ENCODE measurements around the gene CD3E. TPM values are rescaled to one million over a fixed set of nuclear protein-coding genes. Genes with fewer than 3 reads are reported as not detected.
A peak's percentile ranks its signal among the peaks of the same experiment; 100 is the strongest.

Gene CD3E
- total and polyA plus RNA-seq, 2 donors = 203 to 328 TPM

DNA sequence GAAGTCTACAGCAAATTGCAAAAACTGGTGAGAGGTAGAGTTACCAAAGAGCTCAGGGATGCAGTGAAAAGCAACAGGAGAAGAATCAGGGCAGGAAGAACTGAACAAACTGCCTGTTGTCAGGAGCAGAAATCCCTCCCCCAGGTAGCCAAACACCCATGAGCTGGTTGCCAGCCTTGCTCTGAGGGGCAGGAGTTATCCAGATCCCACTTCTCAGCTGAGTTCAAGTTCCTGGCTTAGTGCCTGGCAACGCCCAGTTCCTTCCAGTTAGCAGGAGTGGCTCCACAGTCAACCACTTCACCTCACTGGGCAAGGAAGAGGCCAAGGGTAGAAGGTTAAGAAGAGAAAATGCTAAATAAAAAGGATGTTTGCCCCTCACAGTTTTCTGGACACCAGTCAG lies 38.6 kb upstream of the CD3E start:
- Histone ChIP-seq H3K9me3 (ENCODE audit: control insufficient read depth in 2 of 2, insufficient read depth in 1 of 2, low read length in 1 of 2) (no peaks in the 10 kb centered on the region), H3K4me3 (ENCODE audit: low read length in 2 of 2) (no peak overlapping the region), H3K27me3 (ENCODE audit: control insufficient read depth in 2 of 2, insufficient read depth in 1 of 2, low read length in 1 of 2) (peaks cover 0 to 2% of the 10 kb centered on the region in 2 donors), H3K4me1 (ENCODE audit: control insufficient read depth in 2 of 2, insufficient read depth in 2 of 2, low read length in 2 of 2) (peaks cover 3 to 38% of the 10 kb centered on the region in 2 donors), H3K27ac (ENCODE audit: low read depth in 1 of 2, low read length in 1 of 2) (peak overlapping the region in 1 of 2 donors; percentile 75), H3K36me3 (ENCODE audit: control insufficient read depth in 2 of 2, insufficient read depth in 2 of 2, low read length in 1 of 2) (no peaks in the 10 kb centered on the region)
- WGBS = 91% methylated on average over 1 of the region's 1 CpG
- no peak for DNase-seq (ENCODE audit: low read depth in 6 of 9, low spot score in 9 of 9)

DNA sequence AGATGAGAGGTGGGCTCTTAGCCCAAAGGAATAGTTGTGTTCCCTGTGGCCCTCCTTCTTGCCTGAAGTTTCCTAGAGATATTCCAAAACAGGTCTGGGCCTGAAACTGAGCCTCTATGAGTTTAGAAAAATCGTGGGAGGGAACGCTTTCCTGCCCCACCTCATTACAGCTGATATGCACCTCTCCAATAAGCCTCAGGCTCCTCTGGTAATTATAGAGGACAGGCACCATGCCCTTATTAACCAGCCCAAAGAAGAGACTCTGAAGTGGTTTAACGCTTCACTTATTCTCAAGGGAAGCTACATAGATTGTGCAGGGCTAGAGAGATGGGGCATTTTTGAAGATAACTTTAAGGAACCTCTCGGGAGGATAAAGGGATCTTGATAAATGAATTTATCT lies 37.0 kb upstream of the CD3E start:
- Histone ChIP-seq H3K27ac (ENCODE audit: low read depth in 1 of 2, low read length in 1 of 2) (peak overlapping the region in 1 of 2 donors; percentile 5), H3K4me3 (ENCODE audit: low read length in 2 of 2) (no peak overlapping the region), H3K36me3 (ENCODE audit: control insufficient read depth in 2 of 2, insufficient read depth in 2 of 2, low read length in 1 of 2) (no peaks in the 10 kb centered on the region), H3K9me3 (ENCODE audit: control insufficient read depth in 2 of 2, insufficient read depth in 1 of 2, low read length in 1 of 2) (no peaks in the 10 kb centered on the region), H3K4me1 (ENCODE audit: control insufficient read depth in 2 of 2, insufficient read depth in 2 of 2, low read length in 2 of 2) (peaks cover 3 to 33% of the 10 kb centered on the region in 2 donors), H3K27me3 (ENCODE audit: control insufficient read depth in 2 of 2, insufficient read depth in 1 of 2, low read length in 1 of 2) (peaks cover 0 to 2% of the 10 kb centered on the region in 2 donors)
- no peak for DNase-seq (ENCODE audit: low read depth in 6 of 9, low spot score in 9 of 9)
- WGBS = 96% methylated on average over 4 of the region's 4 CpGs

DNA sequence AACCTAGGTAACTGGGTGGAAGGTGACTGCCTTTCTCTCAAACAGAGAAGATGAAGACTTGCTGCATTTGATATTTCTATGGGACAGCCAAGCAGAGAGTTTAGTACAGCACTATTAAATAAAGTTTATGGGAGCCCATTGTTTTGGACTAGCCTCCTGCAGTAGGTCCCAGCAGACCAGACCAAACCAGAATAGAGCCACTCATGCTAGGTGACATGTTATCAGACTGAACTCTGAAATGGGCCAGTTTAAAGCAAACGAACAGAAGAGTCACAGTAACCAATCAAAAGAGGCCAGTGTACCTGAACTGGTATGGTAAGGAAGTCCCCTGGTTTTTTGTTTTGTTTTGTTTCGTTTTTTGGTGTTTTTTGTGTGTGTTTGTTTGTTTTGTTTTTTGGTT lies 32.5 kb upstream of the CD3E start:
- H3K36me3 ChIP-seq (ENCODE audit: control insufficient read depth in 2 of 2, insufficient read depth in 2 of 2, low read length in 1 of 2) = no peaks in the 10 kb centered on the region
- H3K9me3 ChIP-seq (ENCODE audit: control insufficient read depth in 2 of 2, insufficient read depth in 1 of 2, low read length in 1 of 2) = no peaks in the 10 kb centered on the region
- H3K4me1 ChIP-seq (ENCODE audit: control insufficient read depth in 2 of 2, insufficient read depth in 2 of 2, low read length in 2 of 2) = peaks cover 0 to 3% of the 10 kb centered on the region in 2 donors
- DNase-seq (ENCODE audit: low read depth in 6 of 9, low spot score in 9 of 9) = no peak
- WGBS = 93% methylated on average over 2 of the region's 2 CpGs
- H3K27me3 ChIP-seq (ENCODE audit: control insufficient read depth in 2 of 2, insufficient read depth in 1 of 2, low read length in 1 of 2) = no peaks in the 10 kb centered on the region
- H3K27ac ChIP-seq (ENCODE audit: low read depth in 1 of 2, low read length in 1 of 2) = no peak overlapping the region
- H3K4me3 ChIP-seq (ENCODE audit: low read length in 2 of 2) = no peak overlapping the region

DNA sequence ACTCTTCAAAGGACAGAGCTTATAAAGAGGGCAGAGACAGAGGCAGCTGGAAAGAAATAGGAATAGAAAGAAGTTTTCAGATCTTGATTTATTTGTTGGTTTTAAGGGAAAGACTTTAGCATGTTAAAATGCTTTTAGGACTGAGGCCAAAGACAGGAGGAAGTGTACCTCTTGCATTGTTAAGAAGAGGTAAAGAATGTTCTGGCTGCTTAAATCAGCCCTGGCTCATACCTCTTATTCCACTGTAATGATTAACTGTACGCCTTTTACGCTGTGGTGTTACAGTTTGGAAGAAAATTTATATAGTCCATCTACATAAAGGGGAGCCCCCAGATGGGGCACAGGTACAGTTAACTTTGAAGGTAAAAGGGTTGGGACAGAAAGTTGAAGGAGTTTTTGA lies 30.3 kb upstream of the CD3E start:
- H3K9me3 ChIP-seq (ENCODE audit: control insufficient read depth in 2 of 2, insufficient read depth in 1 of 2, low read length in 1 of 2) = no peaks in the 10 kb centered on the region
- H3K4me3 ChIP-seq (ENCODE audit: low read length in 2 of 2) = no peak overlapping the region
- H3K4me1 ChIP-seq (ENCODE audit: control insufficient read depth in 2 of 2, insufficient read depth in 2 of 2, low read length in 2 of 2) = peaks cover 0 to 9% of the 10 kb centered on the region in 2 donors
- no peak overlapping the region for H3K27ac ChIP-seq (ENCODE audit: low read depth in 1 of 2, low read length in 1 of 2)
- no peaks in the 10 kb centered on the region for H3K36me3 ChIP-seq (ENCODE audit: control insufficient read depth in 2 of 2, insufficient read depth in 2 of 2, low read length in 1 of 2)
- WGBS = 92% methylated on average over 2 of the region's 2 CpGs
- H3K27me3 ChIP-seq (ENCODE audit: control insufficient read depth in 2 of 2, insufficient read depth in 1 of 2, low read length in 1 of 2) = no peaks in the 10 kb centered on the region
- no peak for DNase-seq (ENCODE audit: low read depth in 6 of 9, low spot score in 9 of 9)

DNA sequence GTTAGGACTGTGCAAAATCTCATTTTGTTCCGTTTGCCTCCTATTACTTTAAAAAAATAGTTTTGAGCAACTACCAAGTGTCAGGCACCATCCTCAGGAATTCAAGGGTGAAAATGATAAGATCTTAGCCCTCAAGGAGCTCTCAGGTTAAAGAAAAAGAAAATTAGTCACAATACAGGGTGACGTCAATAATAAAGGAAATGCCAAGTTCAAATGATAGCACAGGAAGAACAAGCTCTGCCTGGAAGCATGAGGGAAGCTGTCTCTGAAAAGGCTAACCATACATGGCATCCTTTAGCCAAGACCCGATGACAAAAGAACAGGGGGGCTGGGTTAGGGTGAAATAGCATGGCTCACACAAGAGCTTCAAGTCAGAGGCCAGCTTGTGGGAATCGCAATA lies 29.4 kb upstream of the CD3E start:
- H3K27me3 ChIP-seq (ENCODE audit: control insufficient read depth in 2 of 2, insufficient read depth in 1 of 2, low read length in 1 of 2) = no peaks in the 10 kb centered on the region
- no peak for DNase-seq (ENCODE audit: low read depth in 6 of 9, low spot score in 9 of 9)
- 92% methylated on average over 4 of the region's 4 CpGs for WGBS
- H3K4me1 ChIP-seq (ENCODE audit: control insufficient read depth in 2 of 2, insufficient read depth in 2 of 2, low read length in 2 of 2) = peaks cover 0 to 9% of the 10 kb centered on the region in 2 donors
- H3K27ac ChIP-seq (ENCODE audit: low read depth in 1 of 2, low read length in 1 of 2) = no peak overlapping the region
- no peak overlapping the region for H3K4me3 ChIP-seq (ENCODE audit: low read length in 2 of 2)
- no peaks in the 10 kb centered on the region for H3K36me3 ChIP-seq (ENCODE audit: control insufficient read depth in 2 of 2, insufficient read depth in 2 of 2, low read length in 1 of 2)
- no peaks in the 10 kb centered on the region for H3K9me3 ChIP-seq (ENCODE audit: control insufficient read depth in 2 of 2, insufficient read depth in 1 of 2, low read length in 1 of 2)

DNA sequence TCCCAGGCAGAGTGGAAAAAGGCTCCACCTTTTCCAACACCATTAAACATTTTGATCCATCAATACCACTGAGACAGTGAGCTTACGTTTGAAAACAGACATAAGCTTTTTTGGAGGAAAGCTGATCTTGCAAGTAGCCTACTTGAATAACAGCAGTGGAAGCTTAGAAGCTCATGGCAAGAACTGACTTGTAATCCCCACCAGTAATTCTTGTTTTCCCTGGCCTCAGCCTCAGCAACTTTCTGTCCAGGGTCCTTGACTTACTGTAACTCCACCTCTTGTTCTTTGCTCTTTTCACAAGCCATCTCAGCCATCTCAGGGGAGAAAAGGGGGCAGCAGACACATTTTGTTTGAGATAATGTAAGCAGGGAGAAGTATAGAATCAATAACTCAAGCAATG lies 28.1 kb upstream of the CD3E start:
- no peaks in the 10 kb centered on the region for H3K27me3 ChIP-seq (ENCODE audit: control insufficient read depth in 2 of 2, insufficient read depth in 1 of 2, low read length in 1 of 2)
- no peak overlapping the region for H3K4me3 ChIP-seq (ENCODE audit: low read length in 2 of 2)
- H3K27ac ChIP-seq (ENCODE audit: low read depth in 1 of 2, low read length in 1 of 2) = peak overlapping the region in 1 of 2 donors; percentile 65
- DNase-seq (ENCODE audit: low read depth in 6 of 9, low spot score in 9 of 9) = no peak
- WGBS = 94% methylated on average over 1 of the region's 1 CpG
- peaks cover 0 to 9% of the 10 kb centered on the region in 2 donors for H3K4me1 ChIP-seq (ENCODE audit: control insufficient read depth in 2 of 2, insufficient read depth in 2 of 2, low read length in 2 of 2)
- H3K9me3 ChIP-seq (ENCODE audit: control insufficient read depth in 2 of 2, insufficient read depth in 1 of 2, low read length in 1 of 2) = no peaks in the 10 kb centered on the region
- H3K36me3 ChIP-seq (ENCODE audit: control insufficient read depth in 2 of 2, insufficient read depth in 2 of 2, low read length in 1 of 2) = no peaks in the 10 kb centered on the region

DNA sequence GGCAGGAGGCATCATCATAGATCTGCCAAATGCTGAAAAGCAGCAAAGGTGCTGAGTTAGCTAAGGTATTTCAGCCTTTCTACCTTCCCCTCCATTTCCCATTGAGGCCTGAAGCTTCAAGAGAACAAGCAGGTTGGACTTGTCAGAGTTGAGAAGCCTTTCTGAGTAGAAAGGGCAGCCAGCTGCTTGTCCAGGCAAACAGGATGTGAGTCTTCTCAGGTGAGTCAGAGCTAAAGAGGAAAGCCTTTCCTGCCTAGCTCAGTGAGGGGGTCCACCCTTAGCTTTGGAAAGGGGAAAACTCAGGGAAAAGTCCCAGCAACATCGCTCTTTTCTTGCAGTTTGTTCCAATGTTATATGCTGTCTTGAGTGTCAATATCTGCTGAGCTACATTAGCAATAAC lies 27.2 kb upstream of the CD3E start:
- H3K36me3 ChIP-seq (ENCODE audit: control insufficient read depth in 2 of 2, insufficient read depth in 2 of 2, low read length in 1 of 2) = no peaks in the 10 kb centered on the region
- DNase-seq (ENCODE audit: low read depth in 6 of 9, low spot score in 9 of 9) = peak in 1 of 9 donors; percentile 36
- no peak overlapping the region for H3K4me3 ChIP-seq (ENCODE audit: low read length in 2 of 2)
- no peaks in the 10 kb centered on the region for H3K9me3 ChIP-seq (ENCODE audit: control insufficient read depth in 2 of 2, insufficient read depth in 1 of 2, low read length in 1 of 2)
- H3K27me3 ChIP-seq (ENCODE audit: control insufficient read depth in 2 of 2, insufficient read depth in 1 of 2, low read length in 1 of 2) = no peaks in the 10 kb centered on the region
- peaks cover 0 to 9% of the 10 kb centered on the region in 2 donors for H3K4me1 ChIP-seq (ENCODE audit: control insufficient read depth in 2 of 2, insufficient read depth in 2 of 2, low read length in 2 of 2)
- WGBS = 94% methylated on average over 1 of the region's 1 CpG
- H3K27ac ChIP-seq (ENCODE audit: low read depth in 1 of 2, low read length in 1 of 2) = peak overlapping the region in 1 of 2 donors; percentile 27

DNA sequence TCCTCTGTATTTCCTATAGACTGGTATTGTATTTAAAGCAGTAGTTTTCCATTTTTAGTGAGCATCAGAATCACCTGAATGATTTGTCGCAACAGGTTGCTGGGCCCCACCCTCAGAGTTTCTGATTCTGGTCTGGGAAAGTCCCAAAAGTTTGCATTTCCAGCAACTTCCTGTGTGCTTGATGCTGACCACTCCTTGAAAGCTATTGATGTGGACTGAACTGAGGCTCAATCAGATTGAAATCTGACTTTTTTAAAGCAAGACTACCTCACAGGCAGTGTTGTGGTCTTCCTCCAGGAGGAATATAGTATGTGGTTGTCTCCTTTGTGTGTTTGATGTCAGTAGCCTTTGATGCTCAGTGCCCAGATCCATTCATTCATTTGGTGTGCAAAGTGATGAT lies 23.2 kb upstream of the CD3E start:
- no peak overlapping the region for H3K4me3 ChIP-seq (ENCODE audit: low read length in 2 of 2)
- 89% methylated on average over 1 of the region's 1 CpG for WGBS
- no peak overlapping the region for H3K27ac ChIP-seq (ENCODE audit: low read depth in 1 of 2, low read length in 1 of 2)
- peaks cover 6 to 12% of the 10 kb centered on the region in 2 donors for H3K4me1 ChIP-seq (ENCODE audit: control insufficient read depth in 2 of 2, insufficient read depth in 2 of 2, low read length in 2 of 2)
- H3K27me3 ChIP-seq (ENCODE audit: control insufficient read depth in 2 of 2, insufficient read depth in 1 of 2, low read length in 1 of 2) = no peaks in the 10 kb centered on the region
- DNase-seq (ENCODE audit: low read depth in 6 of 9, low spot score in 9 of 9) = no peak
- H3K9me3 ChIP-seq (ENCODE audit: control insufficient read depth in 2 of 2, insufficient read depth in 1 of 2, low read length in 1 of 2) = no peaks in the 10 kb centered on the region
- no peaks in the 10 kb centered on the region for H3K36me3 ChIP-seq (ENCODE audit: control insufficient read depth in 2 of 2, insufficient read depth in 2 of 2, low read length in 1 of 2)

DNA sequence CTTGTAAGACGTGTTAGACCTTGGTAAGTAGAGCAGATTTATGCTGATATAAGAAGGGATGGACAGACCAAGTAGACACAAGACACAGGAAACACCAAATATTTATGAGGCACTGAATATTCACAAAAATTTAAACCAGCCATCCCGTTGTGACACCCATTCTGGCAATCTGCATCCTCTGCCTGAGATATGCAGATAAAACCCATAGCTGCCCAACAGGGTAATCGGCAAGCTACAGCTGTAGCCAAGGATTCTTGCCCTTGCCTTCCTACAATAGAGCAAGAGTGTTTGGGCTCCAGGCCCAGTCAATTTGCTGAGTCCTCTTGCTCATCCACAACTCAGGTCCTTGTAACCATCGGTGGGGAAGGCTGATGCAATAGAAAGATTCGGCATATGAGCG lies 21.9 kb upstream of the CD3E start:
- DNase-seq (ENCODE audit: low read depth in 6 of 9, low spot score in 9 of 9) = no peak
- Histone ChIP-seq H3K27ac (ENCODE audit: low read depth in 1 of 2, low read length in 1 of 2) (no peak overlapping the region), H3K9me3 (ENCODE audit: control insufficient read depth in 2 of 2, insufficient read depth in 1 of 2, low read length in 1 of 2) (no peaks in the 10 kb centered on the region), H3K4me3 (ENCODE audit: low read length in 2 of 2) (no peak overlapping the region), H3K36me3 (ENCODE audit: control insufficient read depth in 2 of 2, insufficient read depth in 2 of 2, low read length in 1 of 2) (no peaks in the 10 kb centered on the region), H3K27me3 (ENCODE audit: control insufficient read depth in 2 of 2, insufficient read depth in 1 of 2, low read length in 1 of 2) (no peaks in the 10 kb centered on the region), H3K4me1 (ENCODE audit: control insufficient read depth in 2 of 2, insufficient read depth in 2 of 2, low read length in 2 of 2) (peaks cover 6 to 9% of the 10 kb centered on the region in 2 donors)
- WGBS = 97% methylated on average over 6 of the region's 6 CpGs

Data from thymus (tissue), 11 donors.